ENCODE measurements around the gene SAA1.
"Not testable (repeated sequence)": the region's sequence is repeated elsewhere in the genome, so short reads cannot be mapped to it uniquely, and the experiment has no call there.

- TF ChIP-seq CTCF (IDR thresholded peaks at IDR 0.05; ENCODE audit: borderline replicate concordance, extremely low read depth, low read length, poor library complexity, severe bottlenecking); EZH2 (IDR thresholded peaks at IDR 0.05; ENCODE audit: borderline replicate concordance, low read depth, low read length, severe bottlenecking): not testable (repeated sequence)
Measured at GRCh38 chr11:18267335-18268133, 1.5 kb downstream of the SAA1 start.

Data from DND-41 (cell line).